HG03460 (cell line): ENCODE results near the gene ALKBH5.

Experiments
- ATAC-seq: cut with Tn5 transposase; IDR thresholded peaks from one replicate; pipeline ENCODE4 v1.9.1; 2021; ENCODE audit not compliant: unreplicated experiment

ALKBH5 gene

GRCh38 chr17:18157354-18157985 is 26.2 kb upstream of the ALKBH5 start:
- no peak for ATAC-seq

GRCh38 chr17:18158022-18158600 is 25.5 kb upstream of the ALKBH5 start:
- ATAC-seq = no peak

GRCh38 chr17:18159551-18160120 is 24.0 kb upstream of the ALKBH5 start:
- no peak for ATAC-seq

- ATAC-seq = no peak
These were observed 23.3 kb upstream of the ALKBH5 start for GRCh38 chr17:18160128-18160856.

GRCh38 chr17:18161207-18162145 is 22.2 kb upstream of the ALKBH5 start:
- no peak for ATAC-seq

- ATAC-seq = no peak
These were observed 20.1 kb upstream of the ALKBH5 start for GRCh38 chr17:18163547-18163946.

GRCh38 chr17:18166894-18167293 is 16.7 kb upstream of the ALKBH5 start:
- ATAC-seq = no peak

- ATAC-seq = no peak
These were observed 16.2 kb upstream of the ALKBH5 start for GRCh38 chr17:18167421-18167820.

- no peak for ATAC-seq
These were observed 10.9 kb upstream of the ALKBH5 start for GRCh38 chr17:18172531-18173278.

GRCh38 chr17:18173740-18174139 is 9.9 kb upstream of the ALKBH5 start:
- no peak for ATAC-seq

GRCh38 chr17:18176176-18176575 is 7.5 kb upstream of the ALKBH5 start:
- no peak for ATAC-seq

- no peak for ATAC-seq
These were observed 6.5 kb upstream of the ALKBH5 start for GRCh38 chr17:18177133-18177532.

- ATAC-seq = no peak
These were observed 5.9 kb upstream of the ALKBH5 start for GRCh38 chr17:18177722-18178121.

GRCh38 chr17:18179196-18179595 is 4.4 kb upstream of the ALKBH5 start:
- no peak for ATAC-seq

- no peak for ATAC-seq
These were observed 3.8 kb upstream of the ALKBH5 start for GRCh38 chr17:18179804-18180203.

GRCh38 chr17:18181358-18181757 is 2.3 kb upstream of the ALKBH5 start:
- ATAC-seq = no peak

- no peak for ATAC-seq
These were observed 1.3 kb upstream of the ALKBH5 start for GRCh38 chr17:18182110-18182977.

- ATAC-seq = peak; percentile 39
These were observed 672 bp upstream of the ALKBH5 start for GRCh38 chr17:18182978-18183333.
